HG03469 (cell line): ENCODE results near the gene CASKIN2.

ENCODE experiments used
- ATAC-seq: cut with Tn5 transposase; IDR thresholded peaks from one replicate; pipeline ENCODE4 v1.9.1; 2021; ENCODE audit warnings: mild to moderate bottlenecking, moderate library complexity, moderate number of reproducible peaks; ENCODE audit not compliant: unreplicated experiment

Gene CASKIN2

DNA sequence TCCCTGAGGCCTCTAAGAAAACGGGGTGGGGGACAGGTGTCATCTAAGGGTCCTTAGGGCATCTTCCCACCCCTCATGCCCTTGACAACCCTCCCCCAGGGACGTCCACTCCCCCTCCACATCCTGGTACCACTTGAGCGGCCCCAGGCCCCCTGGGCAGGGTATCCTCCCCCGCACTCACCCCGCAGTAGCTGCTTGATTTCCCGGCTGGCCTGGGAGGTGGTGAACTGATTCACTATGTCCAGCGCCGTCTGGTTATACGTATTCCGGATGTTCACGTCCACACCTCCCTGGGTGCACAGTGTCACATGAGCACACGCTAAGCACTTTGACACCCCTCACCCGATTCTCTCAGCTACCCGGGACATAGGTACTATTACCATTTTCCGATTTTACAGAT lies 9.7 kb downstream of the CASKIN2 start:
- ATAC-seq, result no peak

DNA sequence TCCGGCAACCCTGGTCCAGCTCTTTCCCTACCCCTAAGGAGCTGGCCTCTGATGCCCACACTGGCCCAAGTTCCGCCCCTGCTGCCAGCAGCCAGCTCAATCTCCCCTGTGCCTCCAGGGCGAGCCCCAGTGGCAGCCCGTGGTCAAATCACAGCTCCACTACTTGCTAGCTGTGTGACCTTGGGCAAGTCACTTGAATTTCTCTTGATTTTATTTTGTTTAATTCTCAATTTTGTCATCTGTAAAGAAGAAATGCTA lies 10.3 kb downstream of the CASKIN2 start:
- ATAC-seq, result no peak

GRCh38 chr17:75504347-75505151 lies 10.8 kb downstream of the CASKIN2 start:
- ATAC-seq, result no peak

DNA sequence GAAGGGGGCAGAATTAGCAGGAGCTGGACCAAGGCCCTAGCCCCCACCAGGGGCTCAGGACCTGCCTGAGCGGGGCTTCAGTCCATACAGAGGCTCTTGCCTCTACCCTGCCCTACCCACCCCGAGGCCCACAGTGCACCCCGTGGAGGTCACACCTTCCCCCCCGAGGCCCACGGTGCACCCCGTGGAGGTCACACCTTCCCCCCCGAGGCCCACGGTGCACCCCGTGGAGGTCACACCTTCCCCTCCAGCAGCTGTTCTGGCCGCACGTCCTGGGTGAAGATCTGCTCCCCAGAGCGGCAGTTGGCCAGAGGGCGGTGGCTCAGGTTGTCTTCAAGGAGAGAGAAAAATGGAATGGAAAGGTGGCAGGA lies 11.4 kb downstream of the CASKIN2 start:
- no peak for ATAC-seq

GRCh38 chr17:75503337-75503950 lies 11.9 kb downstream of the CASKIN2 start:
- ATAC-seq, result no peak

DNA sequence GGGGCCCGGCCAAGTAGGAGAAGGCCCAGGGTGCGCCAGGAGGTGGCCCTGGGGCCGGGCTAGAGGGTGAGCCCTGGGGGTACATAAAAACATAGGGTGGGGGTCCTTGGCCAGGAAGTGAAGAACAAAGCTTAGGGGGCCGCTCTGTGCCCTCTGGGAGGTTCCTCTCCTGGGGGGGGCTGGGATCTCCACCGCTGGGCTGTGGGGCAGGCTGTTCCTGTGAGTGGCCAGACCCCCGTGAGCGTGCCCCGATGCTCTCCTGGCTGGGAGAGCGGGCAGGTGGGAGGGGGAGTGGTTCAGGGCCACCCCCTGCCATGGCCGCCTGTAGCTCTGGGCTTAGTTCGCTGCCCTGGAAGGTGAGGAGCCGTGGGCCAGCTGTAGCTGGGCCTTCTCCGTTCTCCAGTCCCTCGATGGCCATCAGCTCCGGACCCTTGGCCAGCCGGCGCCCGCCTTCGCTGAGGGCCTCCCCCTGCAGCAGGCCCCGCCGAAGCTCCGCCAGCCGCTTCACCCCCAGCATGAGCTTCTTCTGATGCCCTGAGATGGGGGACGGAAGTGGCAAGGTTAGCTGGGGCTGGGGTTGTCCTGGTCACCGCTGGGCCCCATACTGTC lies 12.5 kb downstream of the CASKIN2 start:
- ATAC-seq, result no peak

- no peak for ATAC-seq
These were observed 13.1 kb downstream of the CASKIN2 start for GRCh38 chr17:75502072-75502720.

GRCh38 chr17:75501378-75502071 lies 13.8 kb downstream of the CASKIN2 start:
- no peak for ATAC-seq

DNA sequence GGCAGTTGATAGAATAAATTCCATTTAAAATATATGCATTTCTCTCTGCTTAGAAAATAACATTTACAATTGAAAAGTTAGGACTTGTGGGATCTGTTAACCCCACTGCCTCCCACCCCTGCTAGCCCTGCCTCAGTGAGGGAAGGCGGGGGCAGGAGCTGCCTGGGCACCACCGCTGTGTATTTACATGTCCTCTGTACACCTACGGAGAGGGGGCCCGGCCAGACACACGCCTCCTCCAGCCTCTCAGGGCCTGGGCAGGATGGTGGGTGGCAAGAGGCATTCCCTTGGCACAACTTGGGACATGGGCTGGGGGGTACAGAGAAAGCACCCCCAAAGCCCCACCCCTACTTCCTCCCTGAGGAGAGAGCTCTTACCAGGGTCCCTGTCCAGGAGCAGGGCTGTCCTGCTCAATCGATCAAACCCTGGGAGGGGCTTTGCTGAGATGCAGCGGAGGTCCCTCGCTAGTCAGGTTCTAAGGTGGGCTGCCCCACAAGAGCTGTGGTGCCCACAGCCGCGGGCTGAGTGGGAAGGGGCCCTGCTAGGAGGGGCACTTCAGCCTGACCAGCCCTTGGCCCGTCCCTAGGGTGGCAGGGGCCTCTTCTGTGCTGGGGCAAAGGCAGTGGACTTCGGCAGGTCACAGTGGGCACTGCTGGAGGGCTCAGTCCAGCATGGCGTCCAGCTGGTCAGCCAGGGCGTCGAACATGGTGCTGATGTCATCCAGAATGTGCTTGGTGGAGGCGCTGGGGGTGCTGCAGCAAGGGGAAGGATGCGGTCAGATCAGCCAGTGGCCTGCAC lies 14.7 kb downstream of the CASKIN2 start:
- ATAC-seq, result no peak

GRCh38 chr17:75499313-75500022 lies 15.9 kb downstream of the CASKIN2 start:
- ATAC-seq, result no peak

- ATAC-seq, result no peak
These were observed 16.6 kb downstream of the CASKIN2 start for GRCh38 chr17:75498726-75499213.

- no peak for ATAC-seq
These were observed 17.2 kb downstream of the CASKIN2 start for GRCh38 chr17:75498039-75498725.

DNA sequence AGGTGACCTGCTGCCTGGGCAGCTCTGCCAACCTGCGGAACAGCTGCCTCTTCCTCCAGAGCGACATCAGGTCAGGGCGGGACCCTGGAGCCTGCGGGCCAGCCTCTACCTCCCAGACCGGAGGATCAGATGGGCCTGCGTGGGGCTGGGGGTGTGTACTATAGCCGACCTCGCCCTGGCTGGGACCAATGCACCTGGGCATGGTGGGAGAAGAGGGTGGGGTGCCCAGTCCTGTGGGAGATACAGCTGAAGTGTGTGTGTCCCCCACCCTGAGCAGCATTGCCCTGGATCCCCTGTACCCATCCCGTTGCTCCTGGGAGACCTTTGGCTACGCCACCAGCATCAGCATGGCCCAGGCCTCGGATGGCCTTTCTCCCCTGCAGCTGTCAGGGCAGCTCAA lies 19.3 kb downstream of the CASKIN2 start:
- ATAC-seq, result no peak

DNA sequence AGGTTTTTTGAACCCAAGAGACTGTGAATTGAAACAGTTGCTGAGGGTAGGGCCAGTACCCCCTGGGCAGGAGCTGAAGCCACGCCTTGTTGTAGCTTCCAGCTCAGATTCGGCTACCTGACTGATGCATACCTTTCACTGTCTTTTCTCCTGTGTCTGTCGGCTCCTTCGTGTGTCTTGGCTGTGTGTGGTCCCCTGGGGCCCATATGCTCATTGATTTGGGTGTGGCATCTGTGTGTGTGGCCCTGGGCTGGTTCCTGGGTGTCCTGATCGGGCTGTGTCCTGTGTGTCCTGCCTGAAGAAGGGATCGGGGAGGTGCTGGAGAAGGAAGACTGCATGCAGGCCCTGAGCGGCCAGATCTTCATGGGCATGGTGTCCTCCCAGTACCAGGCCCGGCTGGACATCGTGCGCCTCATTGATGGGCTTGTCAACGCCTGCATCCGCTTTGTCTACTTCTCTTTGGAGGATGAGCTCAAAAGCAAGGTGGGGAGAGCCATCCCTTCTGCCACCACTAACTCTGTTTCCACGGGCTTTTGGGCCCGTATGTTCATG lies 20.9 kb downstream of the CASKIN2 start:
- no peak for ATAC-seq

GRCh38 chr17:75493476-75494129 lies 21.7 kb downstream of the CASKIN2 start:
- ATAC-seq, result no peak

- ATAC-seq, result no peak
These were observed 22.7 kb downstream of the CASKIN2 start for GRCh38 chr17:75492555-75493168.

DNA sequence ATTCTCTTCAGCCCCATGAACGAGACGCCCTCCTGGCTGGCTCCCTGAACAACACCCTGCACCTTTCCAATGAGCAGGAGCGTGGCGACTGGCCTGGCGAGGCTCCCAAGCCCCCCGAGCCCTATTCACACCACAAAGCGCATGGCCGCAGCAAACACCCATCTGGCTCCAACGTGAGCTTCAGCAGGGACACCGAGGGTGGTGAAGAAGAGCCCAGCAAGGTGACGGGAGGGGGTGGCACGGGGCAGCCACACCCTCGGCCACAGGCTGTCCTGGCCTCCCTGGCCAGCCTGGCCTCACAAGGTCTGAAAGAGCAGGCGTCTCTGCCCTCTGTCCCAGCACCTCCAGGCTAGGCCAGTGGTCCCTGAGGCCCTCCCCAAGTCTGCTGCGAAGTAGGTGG lies 23.7 kb downstream of the CASKIN2 start:
- no peak for ATAC-seq
